NB4 (cell line): ENCODE results near the gene TEDC1.

Source experiments
- POLR2A ChIP-seq: IDR thresholded peaks from 2 replicates; pipeline ENCODE4 v1.6.1; 2011; ENCODE audit warnings: mild to moderate bottlenecking; ENCODE audit not compliant: insufficient read length; ENCODE audit errors: extremely low read depth
- TF ChIP-seq, protein P1 (sequence below): IDR thresholded peaks from one replicate; pipeline ENCODE4 v1.5.1; 2012; ENCODE audit warnings: low read depth, low read length

DNA sequence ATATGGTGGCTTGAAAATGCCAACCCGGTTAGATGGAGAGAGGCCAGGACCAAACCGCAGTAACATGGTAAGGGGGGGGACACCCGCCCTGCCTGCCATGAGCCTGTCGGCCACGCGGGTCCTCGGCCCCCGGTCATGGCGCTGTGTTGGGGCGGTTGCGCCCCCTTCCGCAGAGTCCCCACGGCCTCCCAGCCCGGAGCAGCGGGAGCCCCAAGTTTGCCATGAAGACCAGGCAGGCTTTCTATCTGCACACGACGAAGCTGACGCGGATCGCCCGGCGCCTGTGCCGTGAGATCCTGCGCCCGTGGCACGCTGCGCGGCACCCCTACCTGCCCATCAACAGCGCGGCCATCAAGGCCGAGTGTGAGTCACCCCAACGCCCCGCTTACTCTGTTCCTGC, 26.5 kb upstream of the TEDC1 start:
- no peak for TF ChIP-seq POLR2A
- TF ChIP-seq, protein P1, sequence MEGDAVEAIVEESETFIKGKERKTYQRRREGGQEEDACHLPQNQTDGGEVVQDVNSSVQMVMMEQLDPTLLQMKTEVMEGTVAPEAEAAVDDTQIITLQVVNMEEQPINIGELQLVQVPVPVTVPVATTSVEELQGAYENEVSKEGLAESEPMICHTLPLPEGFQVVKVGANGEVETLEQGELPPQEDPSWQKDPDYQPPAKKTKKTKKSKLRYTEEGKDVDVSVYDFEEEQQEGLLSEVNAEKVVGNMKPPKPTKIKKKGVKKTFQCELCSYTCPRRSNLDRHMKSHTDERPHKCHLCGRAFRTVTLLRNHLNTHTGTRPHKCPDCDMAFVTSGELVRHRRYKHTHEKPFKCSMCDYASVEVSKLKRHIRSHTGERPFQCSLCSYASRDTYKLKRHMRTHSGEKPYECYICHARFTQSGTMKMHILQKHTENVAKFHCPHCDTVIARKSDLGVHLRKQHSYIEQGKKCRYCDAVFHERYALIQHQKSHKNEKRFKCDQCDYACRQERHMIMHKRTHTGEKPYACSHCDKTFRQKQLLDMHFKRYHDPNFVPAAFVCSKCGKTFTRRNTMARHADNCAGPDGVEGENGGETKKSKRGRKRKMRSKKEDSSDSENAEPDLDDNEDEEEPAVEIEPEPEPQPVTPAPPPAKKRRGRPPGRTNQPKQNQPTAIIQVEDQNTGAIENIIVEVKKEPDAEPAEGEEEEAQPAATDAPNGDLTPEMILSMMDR, result no peak
